Left cardiac atrium (tissue), 2 donors: ENCODE data around the gene ARF1. TPM values are rescaled to one million over a fixed set of nuclear protein-coding genes. Genes with fewer than 3 reads are reported as not detected.

Source experiments
- microRNA-seq, 2 donors: library from miRNA; unstranded; fragments of <30 nt; microRNA quantifications; one replicate each; pipeline ENCODE4 v1.2.0, GENCODE V29; 2020
- total RNA-seq, 2 donors: library from RNA; stranded (reverse); fragmentation: NEBNext Ultra II Directional; extraction: Animal tissue kit (Norgen Biotek cat#: 25700); gene quantifications; one replicate each; pipeline ENCODE4 v1.2.1, GENCODE V29; 2021
- donor health status: DM: no; HTN: yes; CAD: no; lungs with severe emphysema.
- donor health status: DM: yes; HTN: yes; CAD: no.

Gene ARF1
- total RNA-seq, 2 donors from 2014 or later: 295 to 397 TPM

Small RNAs within 50 kb of the gene (microRNA-seq; reads per million reads assigned to microRNA genes)
- 1.2 to 2.7 reads per million in 2 donors for gene MIR3620

Other genes with a start within 250 kb of the ARF1 start
- 1 to 10 TPM in 1 of 2 donors, under 1 TPM in 1; 0.80 to 1.1 TPM for gene WNT9A, start 134.8 kb upstream of the ARF1 start, total RNA-seq
- gene WNT3A, start 75.7 kb upstream of the ARF1 start, total RNA-seq: not detected
- 1 to 10 TPM; 7.7 to 8.0 TPM for gene C1orf35, start 20.6 kb downstream of the ARF1 start, total RNA-seq
- gene MRPL55, start 26.6 kb downstream of the ARF1 start, total RNA-seq: 10 to 100 TPM; 43.5 to 48.9 TPM
- 100 to 1,000 TPM; 153 to 185 TPM for gene GUK1, start 57.6 kb downstream of the ARF1 start, total RNA-seq
- 1 to 10 TPM; 2.2 to 2.3 TPM for gene GJC2, start 67.2 kb downstream of the ARF1 start, total RNA-seq
- gene IBA57, start 83.1 kb downstream of the ARF1 start, total RNA-seq: 10 to 100 TPM; 10.4 to 10.5 TPM
- 100 to 1,000 TPM; 194 to 201 TPM for gene OBSCN, start 125.3 kb downstream of the ARF1 start, total RNA-seq